H9 (cell line): ENCODE data around the gene UNC5B. TPM values are rescaled to one million over a fixed set of nuclear protein-coding genes. Genes with fewer than 3 reads are reported as not detected.

Source experiments
- DNase-seq: peaks from one replicate; pipeline ENCODE4 v3.0.0-alpha.2; 2017
- H2AFZ ChIP-seq: one replicate; pipeline ENCODE4 v1.6.1; 2013; ENCODE audit warnings: mild to moderate bottlenecking, low read length, control low read depth, moderate library complexity
- H2AK5ac ChIP-seq: 2 replicates; pipeline ENCODE4 v1.6.1; 2013; ENCODE audit warnings: low read length, control low read depth, mixed read lengths; ENCODE audit not compliant: insufficient read length
- H2BK120ac ChIP-seq: one replicate; pipeline ENCODE4 v1.6.1; 2013; ENCODE audit warnings: low read depth, mild to moderate bottlenecking, low read length, control low read depth, inconsistent platforms; ENCODE audit not compliant: poor library complexity, severe bottlenecking
- H2BK12ac ChIP-seq: 2 replicates; pipeline ENCODE4 v1.6.1; 2013; ENCODE audit warnings: low read length, control low read depth, mixed read lengths, low read depth; ENCODE audit not compliant: insufficient read length
- H2BK15ac ChIP-seq: 2 replicates; pipeline ENCODE4 v1.6.1; 2013; ENCODE audit warnings: low read depth, low read length, control low read depth
- H2BK20ac ChIP-seq: one replicate; pipeline ENCODE4 v1.6.1; 2013; ENCODE audit warnings: low read depth, mild to moderate bottlenecking, low read length, control low read depth, inconsistent platforms; ENCODE audit not compliant: poor library complexity, severe bottlenecking
- H2BK5ac ChIP-seq: 2 replicates; pipeline ENCODE4 v1.6.1; 2013; ENCODE audit warnings: low read length, control low read depth, mixed read lengths; ENCODE audit not compliant: insufficient read length
- H3K14ac ChIP-seq: 2 replicates; pipeline ENCODE4 v1.6.1; 2013; ENCODE audit warnings: low read length, control low read depth; ENCODE audit not compliant: insufficient read depth
- H3K18ac ChIP-seq: 2 replicates; pipeline ENCODE4 v1.6.1; 2013; ENCODE audit warnings: low read depth, mild to moderate bottlenecking, mixed read lengths, low read length, control low read depth; ENCODE audit not compliant: insufficient read length
- H3K23ac ChIP-seq: 2 replicates; pipeline ENCODE4 v1.6.1; 2013; ENCODE audit warnings: low read length, control low read depth, mixed read lengths, low read depth; ENCODE audit not compliant: insufficient read length
- H3K23me2 ChIP-seq: 2 replicates; pipeline ENCODE4 v1.6.1; 2013; ENCODE audit warnings: low read depth, mild to moderate bottlenecking, mixed read lengths, low read length, control low read depth; ENCODE audit not compliant: insufficient read length, poor library complexity, severe bottlenecking
- H3K27ac ChIP-seq: 2 replicates; pipeline ENCODE4 v1.5.1; 2013; ENCODE audit warnings: low read length, control low read depth, mixed read lengths, low read depth; ENCODE audit not compliant: insufficient read length
- H3K27me3 ChIP-seq: 2 replicates; pipeline ENCODE4 v1.6.1; 2013; ENCODE audit warnings: low read length, control low read depth, inconsistent platforms; ENCODE audit not compliant: insufficient read depth
- H3K4ac ChIP-seq: 2 replicates; pipeline ENCODE4 v1.6.1; 2013; ENCODE audit warnings: low read depth, mild to moderate bottlenecking, control low read depth, inconsistent platforms, low read length, moderate library complexity
- H3K4me1 ChIP-seq: 2 replicates; pipeline ENCODE4 v1.6.1; 2013; ENCODE audit warnings: low read length, control low read depth, inconsistent platforms; ENCODE audit not compliant: insufficient read depth
- H3K4me2 ChIP-seq: 2 replicates; pipeline ENCODE4 v1.6.1; 2013; ENCODE audit warnings: low read length, control low read depth, mixed read lengths; ENCODE audit not compliant: insufficient read length, insufficient read depth
- H3K56ac ChIP-seq: 2 replicates; pipeline ENCODE4 v1.6.1; 2013; ENCODE audit warnings: low read depth, mild to moderate bottlenecking, mixed read lengths, low read length, control low read depth; ENCODE audit not compliant: insufficient read length
- H3K79me1 ChIP-seq: 2 replicates; pipeline ENCODE4 v1.6.1; 2013; ENCODE audit warnings: low read depth, mild to moderate bottlenecking, moderate library complexity, low read length, control low read depth, inconsistent platforms; ENCODE audit not compliant: insufficient read depth, poor library complexity, severe bottlenecking
- H3K79me2 ChIP-seq: 2 replicates; pipeline ENCODE4 v1.6.1; 2013; ENCODE audit warnings: low read length, control low read depth, inconsistent platforms; ENCODE audit not compliant: insufficient read depth
- H3K9ac ChIP-seq: 2 replicates; pipeline ENCODE4 v1.6.1; 2013; ENCODE audit warnings: low read length, control low read depth, mixed read lengths; ENCODE audit not compliant: insufficient read length; ENCODE audit errors: extremely low read depth
- H3K9me3 ChIP-seq: one replicate; pipeline ENCODE4 v1.6.1; 2013; ENCODE audit warnings: low read depth, low read length, inconsistent platforms; ENCODE audit not compliant: control insufficient read depth
- H3T11ph ChIP-seq: one replicate; pipeline ENCODE4 v1.6.1; 2013; ENCODE audit warnings: mild to moderate bottlenecking, low read length, control low read depth, inconsistent platforms
- H4K20me1 ChIP-seq: one replicate; pipeline ENCODE4 v1.6.1; 2013; ENCODE audit not compliant: control insufficient read depth, insufficient read length, insufficient read depth
- H4K5ac ChIP-seq: 2 replicates; pipeline ENCODE4 v1.6.1; 2013; ENCODE audit warnings: low read depth, mild to moderate bottlenecking, mixed read lengths, low read length, control low read depth; ENCODE audit not compliant: insufficient read length
- H4K8ac ChIP-seq: replicated peaks from 2 replicates; pipeline ENCODE4 v1.6.1; 2013; ENCODE audit warnings: low read length, control low read depth, mixed read lengths, low read depth; ENCODE audit not compliant: insufficient read length
- H4K91ac ChIP-seq: 2 replicates; pipeline ENCODE4 v1.6.1; 2013; ENCODE audit warnings: low read depth, mild to moderate bottlenecking, moderate library complexity, mixed read lengths, low read length, control low read depth; ENCODE audit not compliant: insufficient read length
- H3K27ac Mint-ChIP-seq, 3 experiments: 2 replicates in 2 of 3; 3 replicates in 1 of 3; pipeline ENCODE4 v1.8.0; 2020 to 2021; ENCODE audit warnings: mixed read lengths in 3 of 3, mild to moderate bottlenecking in 1 of 3, moderate library complexity in 1 of 3
- H3K27me3 Mint-ChIP-seq: 2 replicates; pipeline ENCODE4 v1.8.0; 2021; ENCODE audit warnings: low read depth, mild to moderate bottlenecking, moderate library complexity, mixed read lengths
- H3K36me3 Mint-ChIP-seq, 3 experiments: 2 replicates in 2 of 3; 3 replicates in 1 of 3; pipeline ENCODE4 v1.8.0; 2020 to 2021; ENCODE audit warnings: low read depth in 3 of 3, mixed read lengths in 3 of 3; ENCODE audit not compliant: insufficient read depth in 1 of 3
- H3K4me1 Mint-ChIP-seq, 2 experiments: 2 replicates each; pipeline ENCODE4 v1.8.0; 2020; ENCODE audit warnings: mixed read lengths in 2 of 2
- H3K4me3 Mint-ChIP-seq, 2 experiments: 2 replicates in 1 of 2; 3 replicates in 1 of 2; pipeline ENCODE4 v1.8.0; 2020 to 2021; ENCODE audit warnings: mild to moderate bottlenecking in 2 of 2, mixed read lengths in 2 of 2, moderate library complexity in 1 of 2
- H3K9me3 Mint-ChIP-seq, 2 experiments: 2 replicates in 1 of 2; 3 replicates in 1 of 2; pipeline ENCODE4 v1.8.0; 2020; ENCODE audit warnings: mild to moderate bottlenecking in 2 of 2, mixed read lengths in 2 of 2, moderate library complexity in 1 of 2
- WGBS: extraction: QIAGEN DNeasy Blood & Tissue Kit; methylation state at CpG from one replicate; pipeline ENCODE4 v1.1.7; 2013; ENCODE audit warnings: missing lambda C conversion rate, low lambda C conversion rate, mixed read lengths; ENCODE audit not compliant: insufficient read length; ENCODE audit errors: extremely low coverage; 5-methylcytosine and 5-hydroxymethylcytosine counted together
- total RNA-seq: library from RNA; stranded (reverse); gene quantifications from 2 replicates; pipeline ENCODE4 v1.2.1, GENCODE V29; 2021
- TF ChIP-seq, protein P1 (sequence below): fragments of 200-600 bp; sonication (generic); conservative IDR thresholded peaks from 3 replicates; pipeline ENCODE4 v1.8.0; 2021; ENCODE audit warnings: antibody characterized with exemption, mild to moderate bottlenecking

Gene UNC5B
- total RNA-seq, 1 experiment from 2014 or later = 28.4 TPM

DNA sequence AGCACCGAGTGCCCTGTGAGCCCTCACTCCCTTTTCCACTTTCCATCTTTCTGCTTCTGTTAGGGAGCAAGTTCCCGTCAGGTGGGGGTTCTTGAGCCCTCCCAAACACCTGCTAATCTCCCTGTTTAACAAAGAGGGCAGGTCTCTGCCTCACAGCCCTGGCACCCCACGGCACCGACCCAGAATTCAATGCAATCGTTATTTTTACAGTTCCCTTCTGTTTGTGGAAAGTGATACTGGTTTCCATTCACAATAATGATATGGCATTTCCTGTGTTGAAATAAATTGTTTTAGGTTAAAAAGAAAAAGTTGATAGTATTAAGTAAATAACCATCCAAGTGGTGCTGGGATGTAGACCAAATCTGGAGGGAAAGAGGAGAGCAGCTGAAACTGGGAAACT is 67.8 kb downstream of the UNC5B start:
- Histone ChIP-seq H2BK5ac (no peak overlapping the region), H3K23ac (no peak overlapping the region), H3K4me2 (no peak overlapping the region), H2BK120ac (no peak overlapping the region), H3K9ac (no peak overlapping the region), H3T11ph (no peak overlapping the region), H4K8ac (no peak overlapping the region), H2BK20ac (no peak overlapping the region), H3K23me2 (no peaks in the 10 kb centered on the region), H2BK15ac (no peak overlapping the region), H4K91ac (no peak overlapping the region), H3K9me3 (no peaks in the 10 kb centered on the region), H3K27ac (no peak overlapping the region), H3K18ac (no peak overlapping the region), H3K79me2 (no peaks in the 10 kb centered on the region), H3K79me1 (no peaks in the 10 kb centered on the region), H2AK5ac (no peak overlapping the region), H2BK12ac (no peak overlapping the region), H3K27me3 (no peaks in the 10 kb centered on the region), H3K14ac (no peak overlapping the region), H3K4me1 (peaks cover 1% of the 10 kb centered on the region; the same call in 1 of the 2 replicates), H4K20me1 (no peaks in the 10 kb centered on the region), H2AFZ (no peak overlapping the region), H3K56ac (no peak overlapping the region), H3K4ac (no peak overlapping the region), H4K5ac (no peak overlapping the region)
- no peak for DNase-seq
- Mint-ChIP-seq H3K4me1 (peaks cover 35 to 37% of the 10 kb centered on the region in 2 experiments), H3K27me3 (no peaks in the 10 kb centered on the region), H3K36me3 (peaks cover 7 to 20% (median 17%) of the 10 kb centered on the region in 3 experiments), H3K27ac (peak overlapping the region in 2 of 3 experiments; percentile 41 to 88; a peak in 3 of 7 replicates), H3K9me3 (no peaks in the 10 kb centered on the region), H3K4me3 (0 out of 5 replicates have a peak overlapping the region, but pooled peaks of 1 of the 2 experiments have one; percentile 20)
- no CpG with 5 or more reads among the region's 5 CpGs for WGBS
- TF ChIP-seq, protein P1, sequence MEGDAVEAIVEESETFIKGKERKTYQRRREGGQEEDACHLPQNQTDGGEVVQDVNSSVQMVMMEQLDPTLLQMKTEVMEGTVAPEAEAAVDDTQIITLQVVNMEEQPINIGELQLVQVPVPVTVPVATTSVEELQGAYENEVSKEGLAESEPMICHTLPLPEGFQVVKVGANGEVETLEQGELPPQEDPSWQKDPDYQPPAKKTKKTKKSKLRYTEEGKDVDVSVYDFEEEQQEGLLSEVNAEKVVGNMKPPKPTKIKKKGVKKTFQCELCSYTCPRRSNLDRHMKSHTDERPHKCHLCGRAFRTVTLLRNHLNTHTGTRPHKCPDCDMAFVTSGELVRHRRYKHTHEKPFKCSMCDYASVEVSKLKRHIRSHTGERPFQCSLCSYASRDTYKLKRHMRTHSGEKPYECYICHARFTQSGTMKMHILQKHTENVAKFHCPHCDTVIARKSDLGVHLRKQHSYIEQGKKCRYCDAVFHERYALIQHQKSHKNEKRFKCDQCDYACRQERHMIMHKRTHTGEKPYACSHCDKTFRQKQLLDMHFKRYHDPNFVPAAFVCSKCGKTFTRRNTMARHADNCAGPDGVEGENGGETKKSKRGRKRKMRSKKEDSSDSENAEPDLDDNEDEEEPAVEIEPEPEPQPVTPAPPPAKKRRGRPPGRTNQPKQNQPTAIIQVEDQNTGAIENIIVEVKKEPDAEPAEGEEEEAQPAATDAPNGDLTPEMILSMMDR = no peak
